Right hindlimb (tissue), 1 donor: Measurements from ENCODE around the gene WDR81.

ENCODE experiments used
- DNase-seq: peaks from one replicate; pipeline ENCODE4 v3.0.0-alpha.2; 2018

WDR81 gene

DNA sequence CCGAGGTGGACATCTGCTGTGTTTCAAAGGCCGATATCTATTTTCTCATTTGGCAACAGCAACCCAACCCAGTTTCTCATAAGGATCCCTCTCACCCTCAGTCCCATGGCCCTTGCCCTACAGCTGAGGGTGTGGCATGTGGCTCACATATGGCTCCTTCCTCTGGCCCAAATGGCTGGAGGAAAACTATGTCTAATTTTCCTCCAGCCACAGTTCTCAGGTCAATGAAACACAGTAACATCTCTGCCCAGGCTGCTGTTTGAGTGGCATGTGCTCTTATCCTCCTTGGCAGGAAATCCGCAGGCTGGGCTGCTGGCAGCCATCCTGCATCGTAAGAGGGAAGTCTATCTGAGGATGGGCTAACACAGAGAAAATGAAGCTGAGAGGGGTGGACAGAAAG, 61.4 kb downstream of the WDR81 start:
- no peak for DNase-seq

DNA sequence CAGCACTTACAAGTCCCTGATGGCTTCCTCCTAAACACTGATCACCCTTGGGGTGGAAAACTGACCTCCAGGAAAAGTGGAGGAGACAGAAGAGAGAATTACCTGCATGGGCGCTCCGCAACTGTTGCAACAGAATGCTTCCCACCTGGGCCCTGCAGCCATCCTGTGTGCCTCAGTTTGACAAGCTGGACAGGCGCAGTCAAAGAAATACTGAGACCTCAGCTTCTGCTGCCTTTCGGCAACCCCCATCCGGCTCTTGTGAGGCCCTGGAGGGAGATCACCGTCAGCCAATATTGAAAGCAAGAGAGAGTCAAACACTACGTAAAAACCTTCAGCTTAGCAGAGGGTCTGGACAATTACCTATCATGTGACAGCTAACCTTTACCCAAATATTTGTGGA, 62.2 kb downstream of the WDR81 start:
- DNase-seq: no peak

DNA sequence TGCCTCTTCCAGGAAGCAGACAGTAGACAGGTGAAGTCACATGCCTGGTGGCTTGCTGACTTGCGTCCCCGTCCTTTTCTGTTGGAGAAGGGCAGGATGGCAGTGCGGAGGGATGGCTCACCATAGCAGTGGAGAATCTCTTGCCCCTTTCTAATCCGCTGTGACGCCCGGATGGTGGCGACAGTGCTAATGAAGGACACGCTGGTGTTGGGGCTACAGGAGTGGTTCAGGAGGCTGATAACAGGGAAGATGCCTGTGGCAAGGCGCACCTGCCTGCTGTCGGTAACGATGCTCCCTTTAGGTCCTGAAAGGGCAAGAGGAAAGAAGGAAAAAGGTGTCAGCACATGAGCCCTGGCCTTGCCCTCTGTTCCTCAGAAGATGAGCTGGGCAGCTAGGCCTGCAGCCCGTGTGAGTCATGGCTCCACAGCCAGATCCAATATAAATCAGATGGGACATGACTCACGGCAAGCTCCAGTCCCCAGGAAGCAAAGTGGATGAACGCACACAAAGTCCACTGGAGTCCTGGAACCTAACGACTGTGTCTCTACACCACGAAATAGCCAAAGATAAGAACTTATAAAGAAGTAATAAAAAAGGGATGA, 62.9 kb downstream of the WDR81 start:
- no peak for DNase-seq
